GM12875 (cell line): ENCODE data around the gene GTF2H1.

Experiments
- H3K4me3 ChIP-seq: one replicate; pipeline ENCODE4 v1.5.1; 2011; ENCODE audit warnings: low read depth, low read length, control low read depth
- TF ChIP-seq, protein P1 (sequence below): IDR thresholded peaks from 2 replicates; pipeline ENCODE4 v1.5.1; 2011; ENCODE audit warnings: low read depth, mild to moderate bottlenecking, control low read depth, inconsistent platforms, low read length, moderate library complexity, borderline replicate concordance; ENCODE audit not compliant: insufficient read depth

Gene GTF2H1

DNA sequence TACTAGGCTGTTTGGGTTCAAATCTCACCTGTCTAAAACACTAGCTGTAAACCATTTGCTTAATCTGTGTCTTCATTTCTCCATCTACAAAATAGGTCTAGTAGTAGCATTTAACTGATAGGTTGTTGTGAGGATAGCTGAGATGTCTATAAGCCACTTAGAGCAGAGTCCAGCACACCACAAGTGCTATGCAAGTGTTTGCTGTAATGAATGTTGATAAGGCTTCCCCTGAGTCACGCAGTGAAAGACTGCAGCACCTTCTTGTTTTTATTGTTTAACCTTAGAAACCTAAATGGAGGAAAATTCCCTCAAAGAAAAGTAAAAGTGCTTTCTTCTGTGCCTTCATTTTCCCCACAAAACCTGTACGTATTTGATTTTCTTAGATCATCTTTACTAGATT lies 48.9 kb downstream of the GTF2H1 start:
- no peak overlapping the region for H3K4me3 ChIP-seq
- TF ChIP-seq, protein P1, sequence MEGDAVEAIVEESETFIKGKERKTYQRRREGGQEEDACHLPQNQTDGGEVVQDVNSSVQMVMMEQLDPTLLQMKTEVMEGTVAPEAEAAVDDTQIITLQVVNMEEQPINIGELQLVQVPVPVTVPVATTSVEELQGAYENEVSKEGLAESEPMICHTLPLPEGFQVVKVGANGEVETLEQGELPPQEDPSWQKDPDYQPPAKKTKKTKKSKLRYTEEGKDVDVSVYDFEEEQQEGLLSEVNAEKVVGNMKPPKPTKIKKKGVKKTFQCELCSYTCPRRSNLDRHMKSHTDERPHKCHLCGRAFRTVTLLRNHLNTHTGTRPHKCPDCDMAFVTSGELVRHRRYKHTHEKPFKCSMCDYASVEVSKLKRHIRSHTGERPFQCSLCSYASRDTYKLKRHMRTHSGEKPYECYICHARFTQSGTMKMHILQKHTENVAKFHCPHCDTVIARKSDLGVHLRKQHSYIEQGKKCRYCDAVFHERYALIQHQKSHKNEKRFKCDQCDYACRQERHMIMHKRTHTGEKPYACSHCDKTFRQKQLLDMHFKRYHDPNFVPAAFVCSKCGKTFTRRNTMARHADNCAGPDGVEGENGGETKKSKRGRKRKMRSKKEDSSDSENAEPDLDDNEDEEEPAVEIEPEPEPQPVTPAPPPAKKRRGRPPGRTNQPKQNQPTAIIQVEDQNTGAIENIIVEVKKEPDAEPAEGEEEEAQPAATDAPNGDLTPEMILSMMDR = no peak

DNA sequence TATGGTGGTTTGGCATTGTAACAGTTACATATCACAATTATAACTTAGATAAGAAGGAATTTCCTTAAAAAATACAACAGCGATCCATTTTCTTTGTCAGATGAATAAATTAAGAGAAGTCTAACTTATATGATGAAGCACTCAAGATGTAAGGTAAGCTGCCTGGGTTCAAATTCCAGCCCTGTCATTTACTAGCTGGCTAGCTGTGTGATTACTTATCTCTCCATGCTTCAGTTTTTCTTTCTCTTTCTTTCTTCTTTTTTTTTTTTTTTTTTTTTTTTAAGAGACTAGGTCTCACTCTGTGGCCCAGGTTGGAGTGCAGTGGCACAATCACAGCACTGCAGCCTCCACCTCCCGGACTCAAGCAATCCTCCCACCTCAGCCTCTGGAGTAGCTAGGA lies 49.8 kb downstream of the GTF2H1 start:
- H3K4me3 ChIP-seq = no peak overlapping the region
- TF ChIP-seq, protein P1 = no peak

DNA sequence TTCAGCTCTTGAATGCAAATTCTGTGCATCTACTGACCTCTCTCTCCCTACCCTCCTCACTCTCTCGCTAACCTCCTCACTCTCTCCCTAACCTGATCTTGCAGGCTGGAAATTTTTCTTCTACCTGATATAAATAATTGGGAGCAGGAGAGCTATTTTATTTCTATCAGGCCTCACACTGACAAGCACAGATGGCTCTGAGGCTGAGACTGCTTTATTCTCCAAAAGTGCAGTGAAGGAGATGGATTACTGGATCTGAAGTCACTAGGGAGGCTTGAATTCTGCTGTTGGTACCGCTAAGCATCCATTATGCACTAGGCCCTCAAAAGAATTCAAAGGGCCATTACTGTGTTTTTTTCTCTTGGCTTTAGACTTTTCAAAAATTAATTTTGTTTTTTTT lies 52.6 kb downstream of the GTF2H1 start:
- H3K4me3 ChIP-seq = no peak overlapping the region
- TF ChIP-seq, protein P1 = no peak

DNA sequence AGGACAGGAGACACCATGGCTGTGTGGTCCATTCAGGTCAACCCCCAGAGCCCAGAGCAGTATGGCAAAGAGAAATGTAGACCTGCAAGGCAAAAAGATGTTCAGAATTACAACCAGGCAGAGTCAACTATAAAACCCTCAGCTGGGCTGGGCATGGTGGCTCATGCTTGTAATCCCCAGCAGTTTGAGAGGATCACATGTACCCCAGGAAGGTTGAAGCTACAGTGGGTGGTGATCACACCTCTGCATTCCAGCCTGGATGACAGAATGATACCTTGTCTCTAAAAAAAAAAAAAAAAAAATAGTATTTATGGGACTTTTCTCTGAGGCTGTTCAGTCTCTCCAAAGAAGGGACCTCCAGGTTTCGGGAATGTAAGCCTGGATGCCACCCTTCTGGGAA lies 53.6 kb downstream of the GTF2H1 start:
- TF ChIP-seq, protein P1 = no peak
- H3K4me3 ChIP-seq = no peak overlapping the region

DNA sequence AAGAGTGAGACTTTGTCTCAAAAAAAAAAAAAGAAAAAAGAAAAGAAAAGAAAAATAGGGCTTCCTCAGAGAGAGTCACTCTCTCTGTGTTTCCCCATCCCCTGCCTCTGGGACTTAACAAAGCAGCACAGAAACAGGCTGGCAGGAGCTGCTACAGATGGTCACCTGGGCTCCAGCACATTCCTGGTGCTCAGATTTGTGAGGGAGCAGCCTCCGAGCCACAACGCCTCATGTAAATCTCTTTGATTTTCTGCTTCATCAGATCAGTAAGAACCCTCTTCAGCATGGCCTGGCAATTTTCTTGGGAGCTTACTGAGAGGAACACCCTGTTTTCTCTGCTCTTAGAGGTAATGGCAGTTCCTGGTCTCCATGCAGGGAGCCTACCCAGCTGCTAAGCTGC lies 56.8 kb downstream of the GTF2H1 start:
- no peak overlapping the region for H3K4me3 ChIP-seq
- TF ChIP-seq, protein P1 = no peak

DNA sequence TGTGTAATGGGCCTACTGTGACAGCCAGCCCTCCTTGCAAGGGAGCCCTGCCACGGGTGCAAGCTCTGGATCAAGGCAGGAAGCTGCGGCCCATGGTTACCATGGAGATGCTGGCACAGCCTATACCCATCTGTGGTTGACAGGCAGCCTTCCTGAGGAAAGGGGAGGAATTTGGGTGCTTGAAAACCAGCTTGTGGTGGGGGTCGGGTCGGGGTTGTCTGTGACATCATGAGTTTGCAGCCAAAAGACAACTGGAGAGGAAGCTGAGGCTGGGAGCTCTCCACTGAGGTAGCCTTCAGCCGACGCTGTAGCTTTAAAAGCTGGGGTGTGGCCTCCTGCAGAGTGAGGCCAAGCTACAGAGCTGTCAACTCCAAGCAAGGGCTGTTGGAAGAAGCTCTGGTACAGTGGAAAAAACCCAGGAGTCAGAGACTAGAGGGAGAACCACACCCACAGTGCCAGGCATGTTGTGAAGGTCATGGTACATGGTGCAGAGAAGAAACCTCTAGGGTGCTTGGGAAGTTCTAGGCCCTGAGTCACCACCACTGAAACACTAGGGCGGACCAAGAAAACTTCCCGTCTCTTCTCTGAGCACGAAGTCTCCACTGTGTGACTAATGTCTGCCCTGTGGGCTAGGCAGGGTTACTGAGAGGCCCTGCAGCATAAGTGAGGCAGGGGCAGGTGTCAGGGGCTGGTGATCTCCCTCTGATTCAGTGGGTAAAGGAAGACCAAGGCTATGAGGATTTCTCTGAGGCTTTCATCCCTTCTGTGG lies 61.2 kb downstream of the GTF2H1 start:
- no peak overlapping the region for H3K4me3 ChIP-seq
- TF ChIP-seq, protein P1 = no peak

DNA sequence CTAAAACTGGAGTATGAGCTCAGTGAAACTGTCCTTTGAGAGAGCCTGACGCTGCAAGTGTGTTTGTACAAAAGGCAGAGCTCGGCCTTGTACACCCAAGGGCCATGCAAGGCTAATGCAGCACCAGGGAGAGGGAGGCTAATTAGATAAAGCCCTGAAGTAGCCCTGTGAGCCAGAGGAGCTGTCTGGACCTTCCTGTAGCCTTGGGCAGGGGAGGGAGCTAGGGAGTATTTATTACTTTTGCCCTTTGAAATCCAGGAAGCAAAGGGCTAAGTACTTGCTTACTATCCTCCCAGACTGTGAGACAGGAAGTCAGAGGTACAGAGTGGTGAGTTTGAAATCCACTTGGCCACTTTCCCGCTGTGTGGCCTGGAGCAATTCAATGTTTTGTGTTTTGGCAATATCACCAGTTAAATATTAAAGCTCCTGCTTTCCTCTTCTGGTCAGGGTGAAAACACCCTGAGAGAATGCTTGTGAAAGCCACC lies 61.8 kb downstream of the GTF2H1 start:
- H3K4me3 ChIP-seq = no peak overlapping the region
- TF ChIP-seq, protein P1 = no peak
